Endothelial cell of umbilical vein (primary cell): ENCODE data around the gene NRXN3.

Experiments
- JUN ChIP-seq: IDR thresholded peaks from 2 replicates; pipeline ENCODE4 v1.6.1; 2011; ENCODE audit warnings: borderline replicate concordance, low read depth; ENCODE audit not compliant: insufficient read length, insufficient read depth
- MYC ChIP-seq: IDR thresholded peaks from one replicate; pipeline ENCODE4 v1.6.1; 2011; ENCODE audit warnings: mild to moderate bottlenecking, low read depth, low read length
- POLR2A ChIP-seq: IDR thresholded peaks from 2 replicates; pipeline ENCODE4 v1.6.1; 2012; ENCODE audit warnings: low read depth, mild to moderate bottlenecking, control low read depth, low read length
- TF ChIP-seq, protein P1 (sequence below), 2 donors: IDR thresholded peaks; 1 replicate in 1 of 2; 2 replicates in 1 of 2; pipeline ENCODE4 v1.5.1; 2011; ENCODE audit warnings: low read length in 2 of 2, mild to moderate bottlenecking in 2 of 2, moderate library complexity in 2 of 2, control low read depth in 1 of 2, inconsistent platforms in 1 of 2, low read depth in 1 of 2; ENCODE audit not compliant: insufficient read depth in 1 of 2; ENCODE audit errors: extremely low read depth in 1 of 2

DNA sequence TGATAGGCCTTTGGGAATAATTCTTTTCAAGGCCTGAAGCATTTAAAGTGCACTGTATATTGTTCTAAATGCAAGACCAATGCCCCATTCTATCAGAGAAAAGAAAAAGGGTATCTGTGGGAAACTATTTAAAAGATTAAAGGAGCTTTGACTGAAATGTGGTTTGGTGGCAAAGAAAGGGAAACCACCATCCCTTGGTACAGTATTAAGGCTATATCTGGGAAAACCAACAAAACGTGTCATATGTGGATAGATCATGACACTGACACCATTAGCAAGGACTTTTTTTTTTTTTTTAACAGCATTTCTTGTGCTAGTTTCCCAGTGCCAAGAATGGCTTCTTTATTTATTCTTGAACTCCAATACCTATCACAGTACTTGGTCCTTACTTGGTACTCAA, 1150.4 kb downstream of the NRXN3 start:
- TF ChIP-seq, protein P1, sequence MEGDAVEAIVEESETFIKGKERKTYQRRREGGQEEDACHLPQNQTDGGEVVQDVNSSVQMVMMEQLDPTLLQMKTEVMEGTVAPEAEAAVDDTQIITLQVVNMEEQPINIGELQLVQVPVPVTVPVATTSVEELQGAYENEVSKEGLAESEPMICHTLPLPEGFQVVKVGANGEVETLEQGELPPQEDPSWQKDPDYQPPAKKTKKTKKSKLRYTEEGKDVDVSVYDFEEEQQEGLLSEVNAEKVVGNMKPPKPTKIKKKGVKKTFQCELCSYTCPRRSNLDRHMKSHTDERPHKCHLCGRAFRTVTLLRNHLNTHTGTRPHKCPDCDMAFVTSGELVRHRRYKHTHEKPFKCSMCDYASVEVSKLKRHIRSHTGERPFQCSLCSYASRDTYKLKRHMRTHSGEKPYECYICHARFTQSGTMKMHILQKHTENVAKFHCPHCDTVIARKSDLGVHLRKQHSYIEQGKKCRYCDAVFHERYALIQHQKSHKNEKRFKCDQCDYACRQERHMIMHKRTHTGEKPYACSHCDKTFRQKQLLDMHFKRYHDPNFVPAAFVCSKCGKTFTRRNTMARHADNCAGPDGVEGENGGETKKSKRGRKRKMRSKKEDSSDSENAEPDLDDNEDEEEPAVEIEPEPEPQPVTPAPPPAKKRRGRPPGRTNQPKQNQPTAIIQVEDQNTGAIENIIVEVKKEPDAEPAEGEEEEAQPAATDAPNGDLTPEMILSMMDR (IDR thresholded peaks at IDR 0.05; ENCODE audit: extremely low read depth in 1 of 2, insufficient read depth in 1 of 2, low read depth in 1 of 2, low read length in 2 of 2): no peak
- TF ChIP-seq POLR2A (no peak), MYC (no peak), JUN (no peak)
